KMS-11 (cell line): ENCODE results near the gene COQ8A.

ENCODE experiments used
- H2AFZ ChIP-seq: fragments of 200-600 bp; sonication (generic); 2 replicates; pipeline ENCODE4 v1.6.1; 2016; ENCODE audit warnings: antibody characterized with exemption, mixed run types, low read depth
- H3K27ac ChIP-seq: fragments of 200-600 bp; sonication (generic); 2 replicates; pipeline ENCODE4 v1.6.1; 2016; ENCODE audit warnings: mild to moderate bottlenecking, mixed run types
- H3K27me3 ChIP-seq: fragments of 200-600 bp; sonication (generic); 2 replicates; pipeline ENCODE4 v1.6.1; 2017; ENCODE audit warnings: mild to moderate bottlenecking, low read depth, mixed run types, moderate library complexity; ENCODE audit not compliant: insufficient read depth
- H3K36me3 ChIP-seq: fragments of 200-600 bp; sonication (generic); 2 replicates; pipeline ENCODE4 v1.6.1; 2017; ENCODE audit warnings: mild to moderate bottlenecking, mixed run types; ENCODE audit not compliant: insufficient read depth
- H3K4me1 ChIP-seq: fragments of 200-600 bp; sonication (generic); 2 replicates; pipeline ENCODE4 v1.6.1; 2016; ENCODE audit warnings: mild to moderate bottlenecking, low read depth, mixed run types; ENCODE audit not compliant: poor library complexity, severe bottlenecking
- H3K4me2 ChIP-seq: fragments of 200-600 bp; sonication (generic); 2 replicates; pipeline ENCODE4 v1.7.0; 2016; ENCODE audit warnings: mild to moderate bottlenecking, mixed run types
- H3K4me3 ChIP-seq: fragments of 200-600 bp; sonication (generic); IDR thresholded peaks from 2 replicates; pipeline ENCODE4 v1.6.1; 2017; ENCODE audit warnings: low read depth, low read length, mixed read lengths; ENCODE audit not compliant: insufficient read depth
- H3K79me2 ChIP-seq: fragments of 200-600 bp; sonication (generic); 2 replicates; pipeline ENCODE4 v1.6.1; 2016; ENCODE audit warnings: low read depth, mixed run types; ENCODE audit not compliant: insufficient read depth
- H3K9ac ChIP-seq: fragments of 200-600 bp; sonication (generic); 2 replicates; pipeline ENCODE4 v1.6.1; 2016; ENCODE audit warnings: mild to moderate bottlenecking, mixed run types
- H4K20me1 ChIP-seq: fragments of 200-600 bp; sonication (generic); 2 replicates; pipeline ENCODE4 v1.6.1; 2016; ENCODE audit warnings: mild to moderate bottlenecking, mixed run types; ENCODE audit not compliant: insufficient read depth
- CTCF ChIP-seq: fragments of 200-600 bp; sonication (generic); conservative IDR thresholded peaks from 2 replicates; pipeline ENCODE4 v1.6.1; 2017; ENCODE audit warnings: low read depth, mild to moderate bottlenecking, antibody characterized with exemption, low read length, moderate library complexity, mixed read lengths

The COQ8A gene

GRCh38 chr1:226908419-226908818 lies 31.7 kb upstream of the COQ8A start:
- H3K4me2 ChIP-seq = no peak overlapping the region
- no peak overlapping the region for H2AFZ ChIP-seq
- H3K9ac ChIP-seq = no peak overlapping the region
- no peaks in the 10 kb centered on the region for H3K36me3 ChIP-seq
- no peaks in the 10 kb centered on the region for H3K4me1 ChIP-seq
- no peak overlapping the region for H3K4me3 ChIP-seq
- no peak for TF ChIP-seq CTCF
- no peaks in the 10 kb centered on the region for H3K79me2 ChIP-seq
- H4K20me1 ChIP-seq = no peaks in the 10 kb centered on the region
- H3K27ac ChIP-seq = no peak overlapping the region
- no peaks in the 10 kb centered on the region for H3K27me3 ChIP-seq

- no peak overlapping the region for H3K4me2 ChIP-seq
- H3K36me3 ChIP-seq = no peaks in the 10 kb centered on the region
- H4K20me1 ChIP-seq = no peaks in the 10 kb centered on the region
- TF ChIP-seq CTCF = no peak
- H3K4me3 ChIP-seq = no peak overlapping the region
- H2AFZ ChIP-seq = no peak overlapping the region
- H3K9ac ChIP-seq = no peak overlapping the region
- H3K27me3 ChIP-seq = no peaks in the 10 kb centered on the region
- no peaks in the 10 kb centered on the region for H3K4me1 ChIP-seq
- H3K79me2 ChIP-seq = no peaks in the 10 kb centered on the region
- H3K27ac ChIP-seq = no peak overlapping the region
These were observed 31.2 kb upstream of the COQ8A start for GRCh38 chr1:226908913-226909312.

GRCh38 chr1:226912587-226913176 lies 27.4 kb upstream of the COQ8A start:
- H3K4me3 ChIP-seq = no peak overlapping the region
- no peak overlapping the region for H3K9ac ChIP-seq
- no peak overlapping the region for H2AFZ ChIP-seq
- no peaks in the 10 kb centered on the region for H3K36me3 ChIP-seq
- TF ChIP-seq CTCF = no peak
- H4K20me1 ChIP-seq = no peaks in the 10 kb centered on the region
- H3K79me2 ChIP-seq = no peaks in the 10 kb centered on the region
- H3K4me2 ChIP-seq = no peak overlapping the region
- peaks cover 4% of the 10 kb centered on the region for H3K4me1 ChIP-seq
- H3K27ac ChIP-seq = no peak overlapping the region
- H3K27me3 ChIP-seq = no peaks in the 10 kb centered on the region

- no peak for TF ChIP-seq CTCF
- H3K27ac ChIP-seq = no peak overlapping the region
- H3K4me2 ChIP-seq = no peak overlapping the region
- H3K36me3 ChIP-seq = no peaks in the 10 kb centered on the region
- H3K9ac ChIP-seq = no peak overlapping the region
- H3K4me1 ChIP-seq = peaks cover 4% of the 10 kb centered on the region
- H3K4me3 ChIP-seq = no peak overlapping the region
- no peak overlapping the region for H2AFZ ChIP-seq
- no peaks in the 10 kb centered on the region for H4K20me1 ChIP-seq
- H3K79me2 ChIP-seq = no peaks in the 10 kb centered on the region
- H3K27me3 ChIP-seq = no peaks in the 10 kb centered on the region
These were observed 24.5 kb upstream of the COQ8A start for GRCh38 chr1:226915672-226915995.
